Spleen (tissue), 11 donors: Measurements from ENCODE around the gene CACNG8. TPM values are rescaled to one million over a fixed set of nuclear protein-coding genes. Genes with fewer than 3 reads are reported as not detected.

Source experiments
- DNase-seq: peaks from one replicate; pipeline ENCODE4 v3.0.0-alpha.2; 2020
- H3K27ac ChIP-seq, 8 donors: fragments of 200-600 bp; sonication (generic) in 7 of 8; 1 replicate in 4 of 8; 2 replicates in 4 of 8; pipeline versions ENCODE4 v1.5.0 to v1.8.0; 2016 to 2021; ENCODE audit warnings: inconsistent platforms in 4 of 8, mild to moderate bottlenecking in 4 of 8, moderate library complexity in 1 of 8
- H3K27me3 ChIP-seq, 7 donors: fragments of 200-600 bp; sonication (generic) in 6 of 7; replicated peaks in 1 of 7; 1 replicate in 4 of 7; 2 replicates in 3 of 7; pipeline versions ENCODE4 v1.5.0 to v1.8.0; 2016 to 2021; ENCODE audit warnings: inconsistent platforms in 3 of 7, mild to moderate bottlenecking in 1 of 7
- H3K36me3 ChIP-seq, 6 donors: fragments of 200-600 bp; sonication (generic) in 5 of 6; 1 replicate in 4 of 6; 2 replicates in 2 of 6; pipeline versions ENCODE4 v1.5.0 to v1.8.0; 2016 to 2021; ENCODE audit warnings: inconsistent platforms in 2 of 6
- H3K4me1 ChIP-seq, 6 donors: fragments of 200-600 bp; sonication (generic) in 5 of 6; 1 replicate in 3 of 6; 2 replicates in 3 of 6; pipeline versions ENCODE4 v1.5.0 to v1.8.0; 2016 to 2021; ENCODE audit warnings: inconsistent platforms in 3 of 6
- H3K4me3 ChIP-seq, 8 donors: fragments of 200-600 bp; sonication (generic) in 7 of 8; 1 replicate in 4 of 8; 2 replicates in 4 of 8; pipeline versions ENCODE4 v1.5.0 to v1.8.0; 2016 to 2021; ENCODE audit warnings: inconsistent platforms in 4 of 8, mild to moderate bottlenecking in 4 of 8, moderate library complexity in 2 of 8
- H3K9me3 ChIP-seq, 8 donors: fragments of 200-600 bp; sonication (generic) in 7 of 8; 1 replicate in 4 of 8; 2 replicates in 4 of 8; pipeline versions ENCODE4 v1.5.0 to v1.8.0; 2016 to 2021; ENCODE audit warnings: inconsistent platforms in 4 of 8
- CTCF ChIP-seq, 11 experiments: fragments of 200-600 bp in 7 of 11; fragments of 450-650 bp in 4 of 11; sonication (generic) in 4 of 11; IDR thresholded peaks in 8 of 11; conservative IDR thresholded peaks in 3 of 11; 1 replicate in 7 of 11; 2 replicates in 4 of 11; pipeline versions ENCODE4 v1.4.0 to v1.8.0; 2016 to 2021; ENCODE audit warnings: antibody characterized with exemption in 11 of 11, inconsistent platforms in 4 of 11, mild to moderate bottlenecking in 1 of 11
- POLR2A ChIP-seq, 3 donors: fragments of 450-650 bp; IDR thresholded peaks; one replicate each; pipeline ENCODE4 v1.5.1; 2017; ENCODE audit warnings: antibody characterized with exemption in 3 of 3, mild to moderate bottlenecking in 1 of 3
- POLR2AphosphoS5 ChIP-seq, 3 donors: sonication (generic); formaldehyde crosslinking; IDR thresholded peaks; one replicate each; pipeline ENCODE4 v1.5.1; 2017; ENCODE audit warnings: antibody characterized with exemption in 3 of 3
- WGBS, 5 donors: extraction: QIAGEN DNeasy Blood & Tissue Kit in 3 of 5; methylation state at CpG; one replicate each; pipeline versions ENCODE4 v1.1.5 to v1.1.7; 2013 to 2018; 5-methylcytosine and 5-hydroxymethylcytosine counted together
- intact Hi-C: fragments of 100-400 bp; cut with DNase I; formaldehyde crosslinking; loops from one replicate; pipeline ENCODE4 v1.15.0; 2023; ENCODE audit warnings: low total_unique reads
- polyA plus RNA-seq, 3 donors: library from polyadenylated mRNA; stranded (reverse); fragments of 200-250 nt; gene quantifications; one replicate each; pipeline ENCODE4 v1.2.1, GENCODE V29; 2013
- total RNA-seq, 7 donors: library from RNA; depleted of rRNA in 3 of 7; stranded (reverse); fragments of >200 nt in 3 of 7; fragmentation: NEBNext Ultra II Directional in 4 of 7; extraction: Animal tissue kit (Norgen Biotek cat#: 25700) in 4 of 7; gene quantifications; one replicate each; pipeline versions ENCODE4 v1.1.0 to v1.2.1, GENCODE V29; 2016 to 2021
- donor health status: healthy with polysubstance abuse.
- donor health status: DM: no; HTN: no; CAD: no; lungs with moderate emphysema.
- donor health status: DM: no; HTN: no; CAD: no.
- donor health status: Bipolar disorder and iron deficiency.
- donor health status: healthy.
- donor health status: DM: no; HTN: no; CAD: no.
- donor health status: DM: yes; HTN: yes; CAD: no.

The CACNG8 gene
- total and polyA plus RNA-seq, 10 donors = 0.02 to 0.11 (median 0.05) TPM; not detected in 6

DNA sequence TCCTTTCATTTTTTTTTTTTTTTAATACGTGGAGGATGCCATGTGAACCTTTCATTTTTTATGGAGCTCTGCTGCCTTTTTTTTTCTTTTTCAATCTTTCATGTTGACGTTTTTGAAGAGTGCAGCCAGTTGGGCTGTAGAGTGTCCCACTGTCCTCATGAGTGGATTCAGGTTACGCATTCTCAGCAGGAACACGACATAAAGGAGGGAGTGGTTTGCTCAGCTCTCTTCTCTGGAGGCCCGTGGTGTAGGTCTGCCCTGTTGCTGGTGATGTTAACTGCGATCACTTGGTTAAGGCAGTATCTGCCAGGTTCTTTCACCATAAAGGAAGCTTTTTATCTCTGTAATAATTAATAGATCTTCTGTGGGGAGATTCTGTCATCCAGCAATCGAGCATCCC, 26.7 kb upstream of the CACNG8 start:
- Histone ChIP-seq H3K36me3 (no peaks in the 10 kb centered on the region), H3K27ac (no peak overlapping the region), H3K4me1 (no peaks in the 10 kb centered on the region), H3K4me3 (no peak overlapping the region), H3K9me3 (no peaks in the 10 kb centered on the region), H3K27me3 (peaks cover 0 to 48% (median 0%) of the 10 kb centered on the region in 7 donors)
- intact Hi-C loops = no loop called here
- no peak for DNase-seq
- WGBS, 5 donors = 53 to 64% (median 60%) methylated on average over 7 of the region's 7 CpGs
- no peak for TF ChIP-seq CTCF (IDR thresholded peaks at IDR 0.05 in 8 of 11, conservative IDR thresholded peaks at IDR 0.05 in 3 of 11)
- TF ChIP-seq POLR2AphosphoS5 (IDR thresholded peaks at IDR 0.05) = no peak
- no peak for TF ChIP-seq POLR2A (IDR thresholded peaks at IDR 0.05)

- Histone ChIP-seq H3K4me1 (no peaks in the 10 kb centered on the region), H3K9me3 (peaks cover 0 to 20% (median 0%) of the 10 kb centered on the region in 8 donors), H3K27me3 (peaks cover 0 to 91% (median 20%) of the 10 kb centered on the region in 7 donors), H3K36me3 (no peaks in the 10 kb centered on the region), H3K4me3 (no peak overlapping the region), H3K27ac (no peak overlapping the region)
- 8 to 10% (median 9%) methylated on average over 50 to 55 of the region's 55 CpGs for WGBS, 5 donors
- TF ChIP-seq CTCF (IDR thresholded peaks at IDR 0.05 in 8 of 11, conservative IDR thresholded peaks at IDR 0.05 in 3 of 11) (no peak), POLR2AphosphoS5 (IDR thresholded peaks at IDR 0.05) (no peak), POLR2A (IDR thresholded peaks at IDR 0.05) (no peak)
- DNase-seq = no peak
- intact Hi-C loops = no loop called here
These were observed 20.5 kb upstream of the CACNG8 start for GRCh38 chr19:53942001-53942786.

DNA sequence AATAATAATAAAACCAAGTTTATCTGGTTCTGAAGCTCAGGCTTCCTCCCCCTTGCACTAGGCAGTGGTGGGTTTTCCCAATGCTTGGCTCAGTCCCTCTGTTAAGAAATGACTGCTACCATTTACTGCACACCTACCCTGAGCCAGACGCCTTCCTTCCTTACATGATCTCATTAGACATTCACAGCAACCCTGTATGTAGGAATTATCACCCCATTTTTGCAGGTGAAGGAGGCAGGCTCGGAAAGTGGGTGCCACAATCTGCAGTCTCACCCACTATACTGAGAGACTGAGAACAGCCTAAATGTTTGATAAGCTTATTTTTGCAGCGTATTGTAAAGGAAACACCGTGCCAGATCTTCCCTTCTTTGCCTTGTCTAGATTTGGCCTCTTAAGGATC, 18.3 kb upstream of the CACNG8 start:
- H3K27ac ChIP-seq = no peak overlapping the region
- 76 to 89% (median 84%) methylated on average over 4 of the region's 4 CpGs for WGBS, 5 donors
- TF ChIP-seq POLR2A (IDR thresholded peaks at IDR 0.05) (no peak), CTCF (IDR thresholded peaks at IDR 0.05 in 8 of 11, conservative IDR thresholded peaks at IDR 0.05 in 3 of 11) (no peak)
- no peak for DNase-seq
- H3K36me3 ChIP-seq = no peaks in the 10 kb centered on the region
- intact Hi-C loops = no loop called here
- H3K4me3 ChIP-seq = no peak overlapping the region
- no peaks in the 10 kb centered on the region for H3K4me1 ChIP-seq
- peaks cover 0 to 91% (median 20%) of the 10 kb centered on the region in 7 donors for H3K27me3 ChIP-seq
- peaks cover 0 to 20% (median 0%) of the 10 kb centered on the region in 8 donors for H3K9me3 ChIP-seq

GRCh38 chr19:53944933-53945332, 17.8 kb upstream of the CACNG8 start:
- H3K9me3 ChIP-seq = peaks cover 0 to 20% (median 0%) of the 10 kb centered on the region in 8 donors
- H3K4me1 ChIP-seq = no peaks in the 10 kb centered on the region
- intact Hi-C loops = no loop called here
- no peak for DNase-seq
- no peak overlapping the region for H3K27ac ChIP-seq
- H3K27me3 ChIP-seq = peaks cover 0 to 91% (median 20%) of the 10 kb centered on the region in 7 donors
- H3K36me3 ChIP-seq = no peaks in the 10 kb centered on the region
- 85 to 96% (median 94%) methylated on average over 4 of the region's 4 CpGs for WGBS, 5 donors
- TF ChIP-seq POLR2A (IDR thresholded peaks at IDR 0.05) (no peak), POLR2AphosphoS5 (IDR thresholded peaks at IDR 0.05) (no peak), CTCF (IDR thresholded peaks at IDR 0.05 in 8 of 11, conservative IDR thresholded peaks at IDR 0.05 in 3 of 11) (no peak)
- H3K4me3 ChIP-seq = no peak overlapping the region
